Measurements from ENCODE around the gene EOLA2. TPM values are rescaled to one million over a fixed set of nuclear protein-coding genes. Genes with fewer than 3 reads are reported as not detected.

EOLA2 gene
- total and polyA plus RNA-seq, 2 donors (not counting 3 experiments of a cell fraction or from before 2014, with no cell fraction given), result 24.3 to 33.0 TPM

DNA sequence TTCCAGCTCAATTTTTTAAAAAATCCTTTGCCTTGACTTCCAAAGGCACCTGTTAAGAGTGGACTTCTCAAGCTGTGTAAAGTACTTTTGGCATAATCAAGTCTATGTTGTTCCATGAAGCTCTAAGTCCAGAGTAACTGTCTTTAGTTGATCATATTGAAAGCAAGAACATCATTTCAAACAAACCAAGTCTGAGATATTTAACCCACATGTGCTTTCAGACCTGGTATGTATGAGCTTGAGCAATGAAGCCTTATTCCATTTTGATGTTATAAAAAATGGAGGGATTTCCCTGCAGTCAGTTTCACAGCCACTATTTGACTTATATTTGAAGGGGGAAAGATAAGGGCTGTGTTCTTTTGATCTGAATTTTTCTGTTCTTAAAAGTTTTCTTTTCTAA is 23.7 kb upstream of the EOLA2 start:
- Histone ChIP-seq H4K20me1 (replicated peaks; ENCODE audit: control insufficient read depth, extremely low read depth, insufficient read depth, low read length) (no peaks in the 10 kb centered on the region), H3K36me3 (ENCODE audit: control insufficient read depth in 2 of 2, extremely low read depth in 1 of 2, insufficient read depth in 2 of 2, low read length in 2 of 2) (no peaks in the 10 kb centered on the region), H3K9ac (replicated peaks; ENCODE audit: extremely low read depth, insufficient read depth, low read length) (no peak overlapping the region), H3K4me2 (ENCODE audit: insufficient read depth, low read length) (no peak overlapping the region), H3K9me1 (replicated peaks; ENCODE audit: control insufficient read depth, extremely low read depth, insufficient read depth, low read length) (no peaks in the 10 kb centered on the region), H3K9me3 (replicated peaks; ENCODE audit: control insufficient read depth, insufficient read depth, low read length) (no peaks in the 10 kb centered on the region), H3K4me3 (replicated peaks in 1 of 3; ENCODE audit: insufficient read depth in 1 of 3, low read depth in 1 of 3, low read length in 3 of 3) (no peak overlapping the region), H3K27ac (ENCODE audit: insufficient read depth, low read depth, low read length) (no peak overlapping the region), H3K27me3 (ENCODE audit: control insufficient read depth in 2 of 2, insufficient read depth in 2 of 2, low read length in 2 of 2) (no peaks in the 10 kb centered on the region), H3K4me1 (ENCODE audit: control insufficient read depth, extremely low read depth, insufficient read depth, low read length) (no peaks in the 10 kb centered on the region), H3K79me2 (ENCODE audit: control insufficient read depth, insufficient read depth, low read length) (no peaks in the 10 kb centered on the region), H2AFZ (ENCODE audit: low read depth, low read length) (no peak overlapping the region)
- DNase-seq (ENCODE audit: low read depth, low spot score) (no peak), FAIRE-seq (no peak)
- POLR2A ChIA-PET, result no interaction called here
- TF ChIP-seq, protein P1, sequence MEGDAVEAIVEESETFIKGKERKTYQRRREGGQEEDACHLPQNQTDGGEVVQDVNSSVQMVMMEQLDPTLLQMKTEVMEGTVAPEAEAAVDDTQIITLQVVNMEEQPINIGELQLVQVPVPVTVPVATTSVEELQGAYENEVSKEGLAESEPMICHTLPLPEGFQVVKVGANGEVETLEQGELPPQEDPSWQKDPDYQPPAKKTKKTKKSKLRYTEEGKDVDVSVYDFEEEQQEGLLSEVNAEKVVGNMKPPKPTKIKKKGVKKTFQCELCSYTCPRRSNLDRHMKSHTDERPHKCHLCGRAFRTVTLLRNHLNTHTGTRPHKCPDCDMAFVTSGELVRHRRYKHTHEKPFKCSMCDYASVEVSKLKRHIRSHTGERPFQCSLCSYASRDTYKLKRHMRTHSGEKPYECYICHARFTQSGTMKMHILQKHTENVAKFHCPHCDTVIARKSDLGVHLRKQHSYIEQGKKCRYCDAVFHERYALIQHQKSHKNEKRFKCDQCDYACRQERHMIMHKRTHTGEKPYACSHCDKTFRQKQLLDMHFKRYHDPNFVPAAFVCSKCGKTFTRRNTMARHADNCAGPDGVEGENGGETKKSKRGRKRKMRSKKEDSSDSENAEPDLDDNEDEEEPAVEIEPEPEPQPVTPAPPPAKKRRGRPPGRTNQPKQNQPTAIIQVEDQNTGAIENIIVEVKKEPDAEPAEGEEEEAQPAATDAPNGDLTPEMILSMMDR (IDR thresholded peaks at IDR 0.05; ENCODE audit: extremely low read depth in 1 of 2, insufficient read depth in 1 of 2, low read depth in 1 of 2, low read length in 2 of 2), result no peak
- no TSS peak for BruUV-seq (replicated peaks)
- intact Hi-C loops (cut with micrococcal nuclease), result loop anchor here (2.0 to 10.0 kb wide), 5 partner anchors 75 to 719 kb away; no protein-coding TSS in a partner anchor
- dilution Hi-C loops (cut with MboI; ENCODE audit: extremely low pct_ligation_motif_present, low sequenced_read_pairs), result no loop called here
- CTCF ChIA-PET, result interaction anchor here (0.7 to 1.4 kb wide), 8 partner anchors 12 to 625 kb away, joined by 3 to 6 read pairs (median 4); no protein-coding TSS in a partner anchor

DNA sequence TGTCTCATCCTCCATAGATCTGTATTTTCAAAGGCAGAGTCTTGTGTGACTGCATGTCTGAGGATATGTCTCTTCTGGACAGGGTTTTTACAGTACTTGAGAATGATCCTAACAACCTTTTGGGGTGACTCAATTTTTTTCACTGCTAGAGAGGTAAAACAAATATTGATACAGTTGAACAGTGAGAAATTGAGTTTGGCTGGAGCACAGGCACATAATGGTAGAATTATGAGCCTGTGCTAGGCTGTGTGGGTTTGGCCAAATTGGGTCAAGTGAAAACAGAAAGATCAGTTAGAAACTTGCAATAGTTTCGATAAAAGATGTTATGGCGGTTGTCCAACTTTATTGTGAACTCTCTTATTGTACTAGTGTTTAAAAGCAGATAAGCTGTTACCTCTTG is 23.3 kb upstream of the EOLA2 start:
- TF ChIP-seq, protein P1 (IDR thresholded peaks at IDR 0.05; ENCODE audit: extremely low read depth in 1 of 2, insufficient read depth in 1 of 2, low read depth in 1 of 2, low read length in 2 of 2), result no peak
- no peak for TF ChIP-seq MYC (IDR thresholded peaks at IDR 0.05; ENCODE audit: low read depth, low read length)
- no peak overlapping the region for H2AFZ ChIP-seq (ENCODE audit: low read depth, low read length)
- H3K27ac ChIP-seq (ENCODE audit: insufficient read depth, low read depth, low read length), result no peak overlapping the region
- H3K4me1 ChIP-seq (ENCODE audit: control insufficient read depth, extremely low read depth, insufficient read depth, low read length), result no peaks in the 10 kb centered on the region
- H4K20me1 ChIP-seq (replicated peaks; ENCODE audit: control insufficient read depth, extremely low read depth, insufficient read depth, low read length), result no peaks in the 10 kb centered on the region
- FAIRE-seq (no peak), DNase-seq (ENCODE audit: low read depth, low spot score) (no peak)
- H3K9me1 ChIP-seq (replicated peaks; ENCODE audit: control insufficient read depth, extremely low read depth, insufficient read depth, low read length), result no peaks in the 10 kb centered on the region
- CTCF ChIA-PET, result interaction anchor here (0.7 to 1.2 kb wide), 7 partner anchors 11 to 626 kb away, joined by 3 to 6 read pairs (median 3); no protein-coding TSS in a partner anchor
- no peak overlapping the region for H3K9ac ChIP-seq (replicated peaks; ENCODE audit: extremely low read depth, insufficient read depth, low read length)
- no peak overlapping the region for H3K4me2 ChIP-seq (ENCODE audit: insufficient read depth, low read length)
- dilution Hi-C loops (cut with MboI; ENCODE audit: extremely low pct_ligation_motif_present, low sequenced_read_pairs) (no loop called here), intact Hi-C loops (cut with micrococcal nuclease) (loop anchor here (5.0 to 10.0 kb wide), 4 partner anchors 76 to 241 kb away; no protein-coding TSS in a partner anchor)
- POLR2A ChIA-PET, result no interaction called here
- H3K36me3 ChIP-seq (ENCODE audit: control insufficient read depth in 2 of 2, extremely low read depth in 1 of 2, insufficient read depth in 2 of 2, low read length in 2 of 2), result no peaks in the 10 kb centered on the region
- no peak overlapping the region for H3K4me3 ChIP-seq (replicated peaks in 1 of 3; ENCODE audit: insufficient read depth in 1 of 3, low read depth in 1 of 3, low read length in 3 of 3)
- no peaks in the 10 kb centered on the region for H3K27me3 ChIP-seq (ENCODE audit: control insufficient read depth in 2 of 2, insufficient read depth in 2 of 2, low read length in 2 of 2)
- H3K79me2 ChIP-seq (ENCODE audit: control insufficient read depth, insufficient read depth, low read length), result no peaks in the 10 kb centered on the region
- H3K9me3 ChIP-seq (replicated peaks; ENCODE audit: control insufficient read depth, insufficient read depth, low read length), result no peaks in the 10 kb centered on the region
- no TSS peak for BruUV-seq (replicated peaks)
